Transverse colon (tissue), 4 donors: ENCODE data around the gene RAE1.

ENCODE experiments used
- CTCF ChIP-seq, 5 experiments: fragments of 200-600 bp in 3 of 5; fragments of 450-650 bp in 2 of 5; sonication (generic) in 3 of 5; IDR thresholded peaks; 1 replicate in 2 of 5; 2 replicates in 3 of 5; pipeline ENCODE4 v1.5.1; 2016 to 2017; ENCODE audit warnings: antibody characterized with exemption in 5 of 5, inconsistent platforms in 3 of 5, mild to moderate bottlenecking in 2 of 5, moderate library complexity in 1 of 5
- EP300 ChIP-seq: sonication (generic); formaldehyde crosslinking; IDR thresholded peaks from one replicate; pipeline ENCODE4 v1.6.1; 2017; ENCODE audit warnings: antibody characterized with exemption, low read depth
- POLR2A ChIP-seq: fragments of 450-650 bp; IDR thresholded peaks from one replicate; pipeline ENCODE4 v1.6.1; 2016; ENCODE audit warnings: antibody characterized with exemption, mild to moderate bottlenecking, moderate library complexity
- POLR2AphosphoS5 ChIP-seq, 3 donors: sonication (generic); formaldehyde crosslinking; IDR thresholded peaks; one replicate each; pipeline ENCODE4 v1.6.1; 2016; ENCODE audit warnings: antibody characterized with exemption in 3 of 3

DNA sequence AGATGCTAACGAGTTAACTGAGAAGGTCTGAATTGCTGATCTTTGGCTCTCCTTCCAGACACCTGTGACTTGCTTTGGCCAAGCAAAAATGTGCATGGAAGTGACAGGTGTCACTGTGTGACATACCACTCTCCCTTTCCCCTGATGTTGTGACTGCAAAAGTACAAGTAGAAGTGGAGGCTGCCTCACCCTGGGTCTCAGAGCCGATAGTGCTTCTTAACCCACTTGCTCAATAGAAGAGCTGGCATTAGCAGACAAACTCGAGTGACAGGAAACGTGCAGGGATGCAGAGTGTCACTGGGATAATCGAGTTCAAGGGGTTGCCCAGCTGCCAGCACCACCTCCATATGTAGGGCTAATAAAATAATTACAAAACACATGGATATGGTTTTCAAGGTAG, 37.8 kb upstream of the RAE1 start:
- TF ChIP-seq CTCF (IDR thresholded peaks at IDR 0.05) = no peak
- no peak for TF ChIP-seq POLR2A
- TF ChIP-seq POLR2AphosphoS5 (IDR thresholded peaks at IDR 0.05) = no peak
- TF ChIP-seq EP300 = no peak
